HK-2 (cell line): ENCODE measurements around the gene TICAM2.

Experiments used
- DNase-seq: peaks from one replicate; pipeline ENCODE4 v3.0.0-alpha.2; 2018; ENCODE audit not compliant: unreplicated experiment

TICAM2 gene

DNA sequence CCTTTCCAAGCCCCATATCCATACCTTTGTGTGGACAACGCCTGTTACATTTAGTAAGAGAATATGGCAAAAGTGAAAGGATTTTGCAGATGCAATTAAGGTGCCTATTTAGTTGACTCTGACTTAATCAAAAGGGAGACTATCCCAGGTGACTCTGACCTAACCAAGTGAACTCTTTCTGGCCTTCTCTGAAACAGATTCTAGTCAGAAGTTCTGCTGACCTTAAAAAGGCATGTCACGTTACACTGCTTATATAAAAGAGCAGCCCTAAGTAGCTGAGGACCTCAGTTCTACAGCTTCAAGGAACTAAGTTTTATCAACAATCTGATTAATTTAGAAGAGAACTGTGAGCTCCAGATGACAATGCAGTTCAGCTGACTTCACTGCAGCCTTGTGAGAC lies 5.7 kb upstream of the TICAM2 start:
- no peak for DNase-seq

DNA sequence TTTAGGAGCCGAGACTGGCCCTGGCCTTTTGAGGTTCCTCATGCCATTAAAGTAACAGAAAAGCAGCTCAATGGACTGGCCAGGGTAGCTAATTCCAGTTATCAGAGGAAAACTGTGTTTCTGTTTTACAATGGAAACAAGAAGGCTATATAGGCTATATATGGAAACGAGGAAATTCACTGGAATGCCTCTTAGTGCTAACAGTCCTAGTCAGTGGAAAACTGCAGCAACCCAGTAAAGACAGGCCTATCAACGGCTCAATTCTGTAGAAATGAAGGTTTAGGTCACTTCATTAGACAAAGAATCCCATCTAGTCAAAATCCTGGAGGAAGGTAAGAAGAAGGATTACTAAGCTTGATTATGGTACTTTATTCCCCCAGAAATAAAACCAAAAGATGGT lies 3.2 kb upstream of the TICAM2 start:
- DNase-seq, result no peak

- no peak for DNase-seq
Observed at GRCh38 chr5:115602591-115603125, 379 bp upstream of the TICAM2 start.

DNA sequence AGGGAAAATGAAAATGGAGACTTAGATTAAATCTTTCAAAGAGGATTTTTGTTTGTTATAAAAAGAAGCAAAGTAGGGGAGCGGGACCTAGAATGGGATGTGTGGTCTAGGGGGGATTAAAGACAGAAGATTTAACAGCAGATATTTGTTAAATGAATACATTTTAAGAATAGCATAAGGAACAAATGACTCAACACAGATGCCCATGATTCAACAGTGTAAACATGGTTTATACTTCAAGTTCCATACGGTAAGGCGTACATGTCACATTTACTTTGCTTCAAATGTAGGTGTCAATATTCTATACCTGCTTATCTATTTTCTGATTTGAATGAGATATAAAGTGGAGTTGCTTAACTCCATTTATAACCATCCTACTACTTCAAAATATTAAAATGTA lies 1.5 kb downstream of the TICAM2 start:
- no peak for DNase-seq

- no peak for DNase-seq
Observed at GRCh38 chr5:115599924-115600323, 2.4 kb downstream of the TICAM2 start.

DNA sequence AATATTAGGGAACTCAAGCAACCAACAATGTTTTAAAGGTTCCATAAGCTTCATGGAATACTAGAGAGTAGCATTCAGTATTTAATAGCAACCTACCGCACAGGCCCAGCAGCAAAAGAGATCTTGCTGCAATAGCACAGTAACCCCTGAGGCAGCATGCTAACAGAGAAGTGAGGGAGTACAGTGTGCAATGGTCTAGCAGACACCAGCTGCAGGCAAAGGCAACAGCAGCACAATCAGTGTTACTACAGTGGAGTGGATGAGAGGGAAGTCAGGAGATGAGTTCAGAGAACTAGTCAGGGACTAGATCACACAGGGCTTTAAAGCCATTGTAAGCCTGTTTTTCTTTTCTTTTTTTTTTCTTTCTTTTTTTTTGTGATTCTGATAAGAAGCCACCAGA lies 2.8 kb downstream of the TICAM2 start:
- DNase-seq, result no peak

DNA sequence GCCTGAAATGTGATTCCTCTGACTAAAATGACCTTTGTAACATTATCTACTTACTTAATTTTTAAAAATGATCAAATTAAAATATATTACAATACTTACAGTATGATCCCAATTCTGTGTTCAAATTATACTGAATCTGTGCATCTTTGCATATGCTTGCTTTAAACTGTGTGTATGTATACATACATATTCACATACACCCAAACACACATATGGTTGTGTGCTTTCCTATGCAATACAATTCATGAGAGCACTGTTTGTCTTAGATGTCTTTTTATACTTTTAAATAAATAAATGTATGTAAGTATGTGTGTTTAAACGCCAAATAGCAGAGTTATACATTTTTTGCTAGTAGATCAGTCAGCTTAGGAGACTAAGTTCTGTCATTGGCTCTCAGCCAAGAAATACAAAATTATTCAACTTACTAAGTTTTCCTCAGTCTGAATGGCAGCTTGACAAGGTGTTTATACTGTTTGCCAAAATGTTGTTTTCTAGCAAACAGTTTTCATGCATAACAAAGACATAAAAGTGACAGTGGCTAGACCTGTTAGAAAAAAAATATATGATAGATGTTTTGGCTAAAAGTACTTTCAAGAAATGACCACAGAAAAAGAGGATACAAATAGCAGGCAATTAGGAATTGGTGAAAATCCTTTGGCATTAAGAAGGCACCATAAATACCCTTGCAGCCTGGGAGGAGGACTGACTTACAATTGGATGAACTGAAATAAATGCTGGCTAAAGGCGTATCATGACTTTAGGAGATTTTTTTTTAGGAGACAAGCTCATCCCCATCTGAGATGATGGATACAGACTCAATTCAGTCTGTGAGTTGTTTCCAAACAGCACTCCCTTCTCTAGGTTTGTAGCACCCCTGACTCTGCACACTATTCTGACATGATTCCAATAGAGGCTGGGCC lies 7.9 kb downstream of the TICAM2 start:
- no peak for DNase-seq

DNA sequence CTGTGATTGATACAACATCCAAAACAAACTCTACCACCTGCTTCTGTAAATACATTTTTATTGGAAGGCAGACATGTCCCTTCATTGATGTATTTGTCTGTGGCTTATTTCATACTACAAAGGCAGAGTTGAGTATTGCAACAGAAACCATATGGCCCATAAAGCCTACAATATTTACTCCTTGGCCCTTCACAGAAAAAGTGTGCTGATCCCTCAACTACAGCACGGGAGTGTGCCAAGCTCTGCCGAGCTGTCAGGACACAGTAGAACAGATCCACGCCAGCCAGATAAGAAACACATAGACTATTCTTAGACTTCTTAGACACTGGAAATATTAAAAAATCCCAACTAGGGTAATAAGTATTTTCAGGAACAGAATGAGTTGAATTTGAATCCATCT lies 13.2 kb downstream of the TICAM2 start:
- no peak for DNase-seq

DNA sequence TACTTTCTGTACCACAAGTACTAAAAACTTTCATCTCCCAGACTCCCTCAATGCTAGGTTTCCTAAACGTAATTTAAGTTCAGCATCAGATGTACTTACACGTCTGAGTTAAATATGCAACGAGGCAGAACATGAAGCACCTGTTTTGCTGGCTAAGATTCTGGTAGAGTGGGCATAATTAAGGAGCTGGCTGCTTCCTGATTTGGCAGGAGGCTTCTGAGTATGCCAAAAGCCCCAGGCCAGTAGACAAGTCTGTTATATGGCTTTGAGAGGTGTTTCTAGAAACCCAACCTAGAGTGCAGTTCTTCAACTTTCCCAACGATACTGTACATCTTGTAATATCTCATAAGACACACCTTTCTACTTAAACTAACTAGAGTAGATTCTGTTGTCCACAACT lies 13.6 kb downstream of the TICAM2 start:
- DNase-seq, result no peak

- no peak for DNase-seq
Observed at GRCh38 chr5:115586525-115587146, 15.6 kb downstream of the TICAM2 start.

DNA sequence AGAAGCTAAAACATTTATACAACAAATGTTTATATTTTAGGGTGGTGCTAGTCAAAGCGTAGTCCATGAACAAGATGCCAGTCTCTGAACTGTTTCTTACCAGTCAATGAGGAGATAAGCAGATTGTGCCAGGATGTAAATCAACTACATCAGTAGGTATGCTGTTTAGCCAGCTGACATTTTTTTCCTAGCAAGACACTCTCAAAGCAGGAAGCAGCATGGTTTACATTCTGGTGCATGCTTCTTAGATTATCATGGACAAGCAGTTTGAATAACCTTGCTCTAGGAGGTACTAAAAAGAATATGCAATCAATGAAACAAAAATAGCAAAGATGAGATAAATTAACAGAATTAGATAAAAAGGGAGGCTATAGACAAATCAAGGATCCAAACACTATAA lies 17.0 kb downstream of the TICAM2 start:
- no peak for DNase-seq

DNA sequence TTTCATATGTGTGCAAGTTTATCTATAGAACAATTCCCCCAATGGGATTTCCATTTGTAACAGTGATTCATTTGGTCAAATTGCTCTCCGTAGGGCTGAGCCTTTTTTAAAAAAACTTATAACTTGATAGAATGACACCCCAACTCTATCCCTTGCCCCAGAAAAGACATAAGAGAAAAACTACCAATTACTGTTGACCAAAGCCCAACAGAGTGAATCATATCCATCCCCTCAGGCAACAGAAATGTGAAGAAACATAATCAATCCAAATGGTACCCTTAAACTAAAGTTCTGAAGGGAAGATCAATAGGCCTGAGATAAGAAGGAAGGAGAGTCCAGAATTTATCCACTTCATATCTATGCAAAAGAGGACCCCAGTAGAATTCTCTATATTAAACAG lies 17.8 kb downstream of the TICAM2 start:
- no peak for DNase-seq

DNA sequence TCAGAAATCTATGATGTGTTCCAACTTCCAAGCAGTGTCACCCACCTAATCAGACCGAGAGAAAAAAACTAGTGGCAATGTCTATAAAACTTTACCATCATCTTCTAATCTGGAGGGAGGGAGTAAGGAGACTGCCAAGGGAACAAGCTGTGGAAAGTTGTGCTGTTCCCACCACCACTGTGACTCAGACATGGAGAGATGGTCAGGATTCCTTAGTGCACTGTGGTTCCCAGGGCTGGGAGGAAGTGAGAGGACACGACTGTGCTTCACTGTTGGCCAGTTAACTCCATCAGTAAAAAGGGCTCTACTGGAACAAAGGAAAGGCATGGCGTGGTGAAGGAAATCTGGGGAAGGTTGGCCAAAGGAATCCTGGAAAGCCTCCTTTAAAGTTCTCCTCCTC lies 18.8 kb downstream of the TICAM2 start:
- peak; percentile 28 for DNase-seq

- no peak for DNase-seq
Observed at GRCh38 chr5:115580941-115581340, 21.3 kb downstream of the TICAM2 start.

- DNase-seq, result no peak
Observed at GRCh38 chr5:115579747-115580173, 22.5 kb downstream of the TICAM2 start.

DNA sequence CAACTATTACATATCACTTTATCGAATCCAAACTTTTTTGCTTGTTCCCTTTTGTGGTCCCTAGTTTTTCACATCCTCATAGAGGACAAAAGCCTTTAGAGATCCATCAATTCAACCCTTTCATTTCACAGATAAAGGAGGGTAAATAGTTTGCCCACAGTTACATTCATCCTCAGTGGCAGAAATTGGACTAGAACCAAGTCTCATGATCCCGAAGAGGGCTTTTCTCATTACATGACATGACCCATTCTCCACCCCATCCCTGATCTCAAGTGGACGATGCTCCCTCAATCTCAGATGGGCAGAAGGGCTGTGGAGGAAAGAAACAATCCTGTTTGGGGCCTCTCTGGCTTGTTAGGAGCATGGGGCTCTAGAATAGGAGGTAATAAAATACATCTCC lies 23.1 kb downstream of the TICAM2 start:
- no peak for DNase-seq

DNA sequence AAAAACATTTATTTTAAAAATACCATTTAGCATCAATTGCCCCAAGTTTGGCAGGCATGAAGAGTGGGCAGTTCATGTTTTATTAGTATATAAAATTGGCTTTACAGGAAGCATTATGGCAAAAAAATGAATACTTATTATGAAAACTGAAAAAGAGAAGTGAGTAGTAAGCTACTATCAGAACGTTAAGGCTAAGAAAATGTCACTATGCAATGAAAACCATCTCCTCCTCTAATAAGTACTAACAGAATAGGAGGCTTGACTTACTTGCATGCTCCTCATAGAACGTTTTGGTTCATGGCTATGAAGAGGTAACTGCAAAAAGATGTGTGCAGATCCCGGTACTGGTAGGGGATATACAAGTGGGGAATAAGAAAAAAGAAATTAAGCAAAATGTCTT lies 23.6 kb downstream of the TICAM2 start:
- DNase-seq, result no peak

DNA sequence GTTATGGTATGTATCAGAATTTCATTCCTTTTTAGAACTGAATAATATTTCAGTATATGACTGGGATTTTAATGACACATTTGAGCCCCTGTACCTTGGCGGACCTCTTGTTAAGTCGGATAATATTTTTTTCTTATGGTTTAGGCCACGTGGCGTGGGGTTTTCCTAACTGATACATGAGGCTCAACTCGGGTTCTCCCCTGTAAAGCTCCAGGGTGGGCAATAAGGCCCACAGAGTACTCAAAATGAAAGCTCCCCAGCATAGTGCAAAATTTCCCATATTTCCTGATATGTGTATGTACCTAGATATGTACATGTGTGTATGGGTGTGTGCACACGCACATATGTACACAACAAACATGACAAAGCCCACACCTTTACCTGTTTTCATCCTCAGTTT lies 24.5 kb downstream of the TICAM2 start:
- no peak for DNase-seq

DNA sequence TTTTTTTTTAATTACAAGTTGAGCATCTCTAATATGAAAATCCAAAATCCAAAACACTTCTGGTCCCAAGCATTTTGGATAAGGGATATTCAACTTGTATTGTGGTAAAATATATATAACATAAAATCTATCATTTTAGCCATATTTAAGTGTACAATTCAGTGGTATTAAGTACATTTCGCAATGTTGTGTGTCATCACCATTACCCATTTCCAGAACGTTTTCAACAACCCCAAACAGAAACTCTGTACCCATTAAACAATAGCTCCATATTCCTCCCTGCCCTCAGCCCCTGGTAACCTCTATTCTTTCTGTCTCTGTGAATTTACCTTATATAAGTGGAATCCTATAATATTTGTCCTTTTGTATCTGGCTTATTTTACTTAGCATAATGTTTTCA lies 24.9 kb downstream of the TICAM2 start:
- no peak for DNase-seq

DNA sequence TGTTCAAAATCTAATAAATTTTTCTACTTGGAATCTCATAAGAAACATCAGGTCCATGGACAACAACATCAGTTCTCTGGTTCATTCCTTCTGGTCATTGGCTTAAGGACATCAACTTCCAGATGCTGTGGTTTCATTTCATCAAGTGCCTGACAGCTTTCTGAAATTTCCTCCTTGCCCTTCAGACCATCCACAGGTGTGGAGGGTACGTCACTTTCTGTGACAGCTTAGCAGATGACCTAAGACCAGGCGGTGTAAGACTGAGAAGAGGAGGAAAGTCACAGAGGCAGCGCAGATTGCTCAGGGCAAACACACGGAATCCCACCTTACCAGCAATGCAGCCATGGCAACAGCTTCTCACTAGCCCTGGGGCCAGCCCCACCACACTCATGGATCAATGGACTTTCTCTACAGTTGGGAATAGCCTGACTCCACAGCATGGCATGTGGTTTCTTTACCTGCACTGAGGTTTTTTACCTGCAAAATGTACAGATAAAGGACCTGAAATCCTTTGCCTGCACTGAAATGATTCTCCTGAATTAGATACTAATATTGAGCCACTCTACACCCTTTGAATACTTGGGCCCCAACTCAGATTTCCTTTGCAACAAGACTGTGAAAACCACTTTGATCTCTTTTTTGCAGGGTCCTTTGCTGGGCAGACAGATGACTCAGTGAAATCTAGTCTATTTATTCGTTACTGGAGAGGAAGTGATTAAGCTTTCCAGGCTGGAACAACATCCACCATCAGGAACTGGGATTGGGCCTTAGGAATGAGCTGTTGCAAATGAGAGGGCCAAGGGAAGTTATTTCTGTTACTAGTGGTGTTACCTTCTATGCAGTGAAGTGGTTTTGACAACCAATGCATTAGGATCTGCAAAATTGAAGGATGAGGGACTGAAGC lies 26.9 kb downstream of the TICAM2 start:
- peak; percentile 15 for DNase-seq

DNA sequence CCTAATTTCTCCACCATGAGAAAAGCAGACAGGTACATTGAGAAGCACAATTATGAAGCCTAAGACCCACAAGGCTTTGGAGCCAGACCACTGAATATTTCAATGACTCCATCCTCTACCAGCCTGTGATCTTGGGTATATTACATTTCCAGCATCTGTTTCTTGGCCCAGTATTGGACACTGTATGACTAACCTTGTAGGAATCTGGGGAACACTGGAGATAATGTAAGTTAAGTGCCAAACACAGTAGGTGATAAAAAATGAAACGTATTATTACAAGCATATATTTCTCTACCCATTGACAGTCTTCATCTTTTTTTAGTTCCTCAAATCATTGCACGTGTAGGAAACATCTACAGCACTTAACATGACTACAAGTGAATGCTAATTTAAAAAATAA lies 29.1 kb downstream of the TICAM2 start:
- DNase-seq, result no peak

- DNase-seq, result no peak
Observed at GRCh38 chr5:115571441-115571878, 30.8 kb downstream of the TICAM2 start.
